ENCODE results near the gene PRDM2. TPM values are rescaled to one million over a fixed set of nuclear protein-coding genes. Genes with fewer than 3 reads are reported as not detected.

The PRDM2 gene
- total RNA-seq, 3 donors from 2014 or later (not counting 1 experiment from before 2014, with no cell fraction given): 168 to 193 (median 184) TPM

- peaks cover 2% of the 10 kb centered on the region for H3K36me3 ChIP-seq (ENCODE audit: control insufficient read depth, insufficient read depth, low read length)
- intact Hi-C loops (cut with micrococcal nuclease): loop anchor here (10.0 kb wide), 1 partner anchor 140 kb away; no protein-coding TSS in a partner anchor
- H3K4me1 Mint-ChIP-seq: peaks cover 0 to 10% of the 10 kb centered on the region in 2 donors
- peaks cover 7% of the 10 kb centered on the region for H3K36me3 Mint-ChIP-seq
- DNase-seq: no peak
- H3K9me3 ChIP-seq (ENCODE audit: control insufficient read depth, insufficient read depth, low read length): no peaks in the 10 kb centered on the region
- H3K4me3 ChIP-seq (ENCODE audit: low read length): no peak overlapping the region
- H3K4me3 Mint-ChIP-seq: no peak overlapping the region
- H3K4me1 ChIP-seq (ENCODE audit: control insufficient read depth, insufficient read depth, low read length): peaks cover 8% of the 10 kb centered on the region
- no peak for ATAC-seq
- no peak for TF ChIP-seq CTCF (IDR thresholded peaks at IDR 0.05)
- no peaks in the 10 kb centered on the region for H3K27me3 Mint-ChIP-seq (ENCODE audit: low read depth in 2 of 2)
- no peaks in the 10 kb centered on the region for H3K27me3 ChIP-seq (ENCODE audit: control insufficient read depth, insufficient read depth, low read length)
- H3K27ac Mint-ChIP-seq: no peak overlapping the region
- 88% methylated on average over 4 of the region's 4 CpGs for WGBS (ENCODE audit: insufficient coverage)
- H3K27ac ChIP-seq (ENCODE audit: low read length): no peak overlapping the region
- no peaks in the 10 kb centered on the region for H3K9me3 Mint-ChIP-seq
Measured at GRCh38 chr1:13825033-13825432, 125.0 kb downstream of the PRDM2 start.

- Mint-ChIP-seq H3K4me1 (peaks cover 0 to 10% of the 10 kb centered on the region in 2 donors), H3K9me3 (no peaks in the 10 kb centered on the region), H3K4me3 (no peak overlapping the region), H3K27ac (no peak overlapping the region), H3K27me3 (ENCODE audit: low read depth in 2 of 2) (no peaks in the 10 kb centered on the region), H3K36me3 (peaks cover 7% of the 10 kb centered on the region)
- DNase-seq: no peak
- H3K9me3 ChIP-seq (ENCODE audit: control insufficient read depth, insufficient read depth, low read length): no peaks in the 10 kb centered on the region
- peaks cover 2% of the 10 kb centered on the region for H3K36me3 ChIP-seq (ENCODE audit: control insufficient read depth, insufficient read depth, low read length)
- H3K4me3 ChIP-seq (ENCODE audit: low read length): no peak overlapping the region
- H3K27ac ChIP-seq (ENCODE audit: low read length): no peak overlapping the region
- H3K27me3 ChIP-seq (ENCODE audit: control insufficient read depth, insufficient read depth, low read length): no peaks in the 10 kb centered on the region
- ATAC-seq: no peak
- peaks cover 8% of the 10 kb centered on the region for H3K4me1 ChIP-seq (ENCODE audit: control insufficient read depth, insufficient read depth, low read length)
- no peak for TF ChIP-seq CTCF (IDR thresholded peaks at IDR 0.05)
- whole genome bisulfite sequencing (ENCODE audit: insufficient coverage): no CpG with 5 or more reads among the region's 2 CpGs
- intact Hi-C loops (cut with micrococcal nuclease): loop anchor here (10.0 kb wide), 1 partner anchor 139 kb away; no protein-coding TSS in a partner anchor
Measured at GRCh38 chr1:13826009-13826408, 126.0 kb downstream of the PRDM2 start.

DNA sequence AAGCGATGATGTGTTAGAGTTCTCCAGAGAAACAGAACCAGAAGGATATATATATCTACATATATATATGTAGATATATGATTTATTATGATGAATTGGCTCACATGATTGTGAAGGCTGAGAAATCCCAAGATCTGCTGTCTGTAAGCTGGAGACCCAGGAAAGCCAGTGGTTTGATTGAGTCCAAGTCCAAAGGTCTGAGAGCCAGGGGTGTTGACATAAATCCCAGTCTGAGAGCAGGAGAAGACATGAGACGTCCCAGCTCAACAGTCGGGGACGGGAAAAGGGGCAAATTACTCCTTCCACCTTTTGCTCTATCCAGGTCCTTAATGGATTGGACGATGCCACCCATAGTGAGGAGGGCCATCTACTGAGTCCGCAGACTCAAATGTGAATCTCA, 126.6 kb downstream of the PRDM2 start:
- Histone ChIP-seq H3K27ac (ENCODE audit: low read length) (no peak overlapping the region), H3K4me3 (ENCODE audit: low read length) (no peak overlapping the region), H3K4me1 (ENCODE audit: control insufficient read depth, insufficient read depth, low read length) (peaks cover 8% of the 10 kb centered on the region), H3K36me3 (ENCODE audit: control insufficient read depth, insufficient read depth, low read length) (peaks cover 2% of the 10 kb centered on the region), H3K27me3 (ENCODE audit: control insufficient read depth, insufficient read depth, low read length) (no peaks in the 10 kb centered on the region), H3K9me3 (ENCODE audit: control insufficient read depth, insufficient read depth, low read length) (no peaks in the 10 kb centered on the region)
- TF ChIP-seq CTCF (IDR thresholded peaks at IDR 0.05): no peak
- no peak overlapping the region for H3K27ac Mint-ChIP-seq
- WGBS (ENCODE audit: insufficient coverage): 87% methylated on average over 5 of the region's 6 CpGs
- H3K4me1 Mint-ChIP-seq: peaks cover 0 to 10% of the 10 kb centered on the region in 2 donors
- no peak overlapping the region for H3K4me3 Mint-ChIP-seq
- H3K36me3 Mint-ChIP-seq: peaks cover 7% of the 10 kb centered on the region
- ATAC-seq (no peak), DNase-seq (no peak)
- intact Hi-C loops (cut with micrococcal nuclease): loop anchor here (10.0 kb wide), 1 partner anchor 138 kb away; no protein-coding TSS in a partner anchor
- H3K9me3 Mint-ChIP-seq: no peaks in the 10 kb centered on the region
- no peaks in the 10 kb centered on the region for H3K27me3 Mint-ChIP-seq (ENCODE audit: low read depth in 2 of 2)
